IMR-90 (cell line): Measurements from ENCODE around the gene PRRG2.

Experiments
- CEBPB ChIP-seq: IDR thresholded peaks from 2 replicates; pipeline ENCODE4 v1.6.1; 2012; ENCODE audit warnings: low read depth, low read length, improper control_type of control experiment
- CHD1 ChIP-seq: IDR thresholded peaks from 2 replicates; pipeline ENCODE4 v1.6.1; 2012; ENCODE audit warnings: low read depth, low read length, improper control_type of control experiment
- MAFK ChIP-seq: IDR thresholded peaks from 2 replicates; pipeline ENCODE4 v1.6.1; 2012; ENCODE audit warnings: low read depth, low read length, improper control_type of control experiment
- POLR2A ChIP-seq: IDR thresholded peaks from 2 replicates; pipeline ENCODE4 v1.6.1; 2012; ENCODE audit warnings: mild to moderate bottlenecking, low read depth, low read length
- RAD21 ChIP-seq: IDR thresholded peaks from 2 replicates; pipeline ENCODE4 v1.6.1; 2012; ENCODE audit warnings: low read length, improper control_type of control experiment
- RCOR1 ChIP-seq: IDR thresholded peaks from 2 replicates; pipeline ENCODE4 v1.6.1; 2012; ENCODE audit warnings: mild to moderate bottlenecking, low read length, improper control_type of control experiment; ENCODE audit not compliant: insufficient replicate concordance
- RFX5 ChIP-seq: IDR thresholded peaks from 2 replicates; pipeline ENCODE4 v1.8.0; 2012; ENCODE audit warnings: low read depth, mild to moderate bottlenecking, low read length, moderate library complexity
- TF ChIP-seq, protein P1 (sequence below): conservative IDR thresholded peaks from 2 replicates; pipeline ENCODE4 v1.5.1; 2012; ENCODE audit warnings: mild to moderate bottlenecking, low read depth, low read length, improper control_type of control experiment

- no peak for TF ChIP-seq POLR2A
- TF ChIP-seq, protein P1, sequence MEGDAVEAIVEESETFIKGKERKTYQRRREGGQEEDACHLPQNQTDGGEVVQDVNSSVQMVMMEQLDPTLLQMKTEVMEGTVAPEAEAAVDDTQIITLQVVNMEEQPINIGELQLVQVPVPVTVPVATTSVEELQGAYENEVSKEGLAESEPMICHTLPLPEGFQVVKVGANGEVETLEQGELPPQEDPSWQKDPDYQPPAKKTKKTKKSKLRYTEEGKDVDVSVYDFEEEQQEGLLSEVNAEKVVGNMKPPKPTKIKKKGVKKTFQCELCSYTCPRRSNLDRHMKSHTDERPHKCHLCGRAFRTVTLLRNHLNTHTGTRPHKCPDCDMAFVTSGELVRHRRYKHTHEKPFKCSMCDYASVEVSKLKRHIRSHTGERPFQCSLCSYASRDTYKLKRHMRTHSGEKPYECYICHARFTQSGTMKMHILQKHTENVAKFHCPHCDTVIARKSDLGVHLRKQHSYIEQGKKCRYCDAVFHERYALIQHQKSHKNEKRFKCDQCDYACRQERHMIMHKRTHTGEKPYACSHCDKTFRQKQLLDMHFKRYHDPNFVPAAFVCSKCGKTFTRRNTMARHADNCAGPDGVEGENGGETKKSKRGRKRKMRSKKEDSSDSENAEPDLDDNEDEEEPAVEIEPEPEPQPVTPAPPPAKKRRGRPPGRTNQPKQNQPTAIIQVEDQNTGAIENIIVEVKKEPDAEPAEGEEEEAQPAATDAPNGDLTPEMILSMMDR, result no peak
- TF ChIP-seq RFX5, result no peak
- no peak for TF ChIP-seq CHD1
- TF ChIP-seq MAFK, result no peak
- no peak for TF ChIP-seq CEBPB
- TF ChIP-seq RCOR1, result no peak
- TF ChIP-seq RAD21, result no peak
These were observed 1.9 kb upstream of the PRRG2 start for GRCh38 chr19:49579193-49579592.
